HFFc6 (cell line): ENCODE results near the gene GJA3. TPM values are rescaled to one million over a fixed set of nuclear protein-coding genes. Genes with fewer than 3 reads are reported as not detected.
"Not testable (repeated sequence)": the region's sequence is repeated elsewhere in the genome, so short reads cannot be mapped to it uniquely, and the experiment has no call there.

Source experiments
- DNase-seq: peaks from one replicate; pipeline ENCODE4 v3.0.0-alpha.2; 2018
- H3K27ac Mint-ChIP-seq: 2 replicates; pipeline ENCODE4 v1.8.0; 2020; ENCODE audit warnings: mild to moderate bottlenecking, mixed read lengths
- H3K27me3 Mint-ChIP-seq: 2 replicates; pipeline ENCODE4 v1.8.0; 2021; ENCODE audit warnings: mild to moderate bottlenecking, moderate library complexity, mixed read lengths; ENCODE audit not compliant: insufficient read depth
- H3K36me3 Mint-ChIP-seq: 2 replicates; pipeline ENCODE4 v1.8.0; 2021; ENCODE audit warnings: low read depth, mixed read lengths
- H3K4me1 Mint-ChIP-seq: 2 replicates; pipeline ENCODE4 v1.8.0; 2020; ENCODE audit warnings: low read depth, mixed read lengths
- H3K4me3 Mint-ChIP-seq: 2 replicates; pipeline ENCODE4 v1.8.0; 2020; ENCODE audit warnings: mild to moderate bottlenecking, moderate library complexity, mixed read lengths
- H3K9me3 Mint-ChIP-seq: 2 replicates; pipeline ENCODE4 v1.8.0; 2020; ENCODE audit warnings: mild to moderate bottlenecking, mixed read lengths
- CTCF ChIP-seq: fragments of 200-600 bp; sonication (generic); IDR thresholded peaks from 2 replicates; pipeline ENCODE4 v1.5.0; 2021; ENCODE audit warnings: antibody characterized with exemption, mild to moderate bottlenecking
- total RNA-seq, 6 experiments: library from RNA; stranded (reverse); fragmentation: NEBNext Ultra II Directional; extraction: Animal tissue kit (Norgen Biotek cat#: 25700); gene quantifications; 2 replicates in 1 of 6; 3 replicates in 5 of 6; pipeline ENCODE4 v1.2.3, GENCODE V29; 2021

GJA3 gene
- total RNA-seq, 6 experiments from 2014 or later: 0.09 to 0.14 (median 0.11) TPM

GRCh38 chr13:20161951-20162300, 1.1 kb upstream of the GJA3 start:
- TF ChIP-seq CTCF: no peak
- Mint-ChIP-seq H3K4me3 (no peak overlapping the region), H3K9me3 (no peaks in the 10 kb centered on the region), H3K27ac (no peak overlapping the region), H3K36me3 (no peaks in the 10 kb centered on the region), H3K27me3 (peaks cover 35% of the 10 kb centered on the region), H3K4me1 (peaks cover 10% of the 10 kb centered on the region)
- DNase-seq: no peak

GRCh38 chr13:20161275-20161950, 561 bp upstream of the GJA3 start:
- H3K4me1 Mint-ChIP-seq: peaks cover 10% of the 10 kb centered on the region
- H3K27ac Mint-ChIP-seq: no peak overlapping the region
- no peaks in the 10 kb centered on the region for H3K36me3 Mint-ChIP-seq
- H3K4me3 Mint-ChIP-seq: peak overlapping the region; percentile 63
- no peak for TF ChIP-seq CTCF
- H3K27me3 Mint-ChIP-seq: peaks cover 35% of the 10 kb centered on the region
- no peak for DNase-seq
- no peaks in the 10 kb centered on the region for H3K9me3 Mint-ChIP-seq

GRCh38 chr13:20159646-20160305, 1.1 kb downstream of the GJA3 start:
- H3K4me1 Mint-ChIP-seq: peaks cover 10% of the 10 kb centered on the region
- H3K9me3 Mint-ChIP-seq: no peaks in the 10 kb centered on the region
- H3K4me3 Mint-ChIP-seq: peak overlapping the region; percentile 87
- TF ChIP-seq CTCF: no peak
- no peak for DNase-seq
- H3K27ac Mint-ChIP-seq: no peak overlapping the region
- peaks cover 31% of the 10 kb centered on the region for H3K27me3 Mint-ChIP-seq
- no peaks in the 10 kb centered on the region for H3K36me3 Mint-ChIP-seq

GRCh38 chr13:20157151-20157796, 3.6 kb downstream of the GJA3 start:
- DNase-seq: no peak
- Mint-ChIP-seq H3K27ac (no peak overlapping the region), H3K4me3 (no peak overlapping the region), H3K36me3 (no peaks in the 10 kb centered on the region), H3K4me1 (peaks cover 10% of the 10 kb centered on the region), H3K9me3 (no peaks in the 10 kb centered on the region), H3K27me3 (peaks cover 45% of the 10 kb centered on the region)
- no peak for TF ChIP-seq CTCF

- Mint-ChIP-seq H3K9me3 (no peaks in the 10 kb centered on the region), H3K36me3 (no peaks in the 10 kb centered on the region), H3K27ac (no peak overlapping the region), H3K4me3 (no peak overlapping the region), H3K27me3 (peaks cover 44% of the 10 kb centered on the region), H3K4me1 (peaks cover 10% of the 10 kb centered on the region)
- no peak for TF ChIP-seq CTCF
- DNase-seq: no peak
Observed at GRCh38 chr13:20156702-20157101, 4.2 kb downstream of the GJA3 start.

- not testable (repeated sequence) for H3K4me1 Mint-ChIP-seq, H3K9me3 Mint-ChIP-seq, H3K36me3 Mint-ChIP-seq, DNase-seq, H3K4me3 Mint-ChIP-seq, H3K27ac Mint-ChIP-seq
- H3K27me3 Mint-ChIP-seq: peaks cover 60% of the 10 kb centered on the region
Observed at GRCh38 chr13:20153290-20153689, 7.6 kb downstream of the GJA3 start.
